Fibroblast of villous mesenchyme (primary cell): ENCODE data around the gene KRT81. TPM values are rescaled to one million over a fixed set of nuclear protein-coding genes. Genes with fewer than 3 reads are reported as not detected.
A peak's percentile ranks its signal among the peaks of the same experiment; 100 is the strongest.
"Not testable (repeated sequence)": the region's sequence is repeated elsewhere in the genome, so short reads cannot be mapped to it uniquely, and the experiment has no call there.

Experiments used
- DNase-seq: peaks from one replicate; pipeline ENCODE4 v3.0.0-alpha.2; 2010; ENCODE audit warnings: low read depth
- H3K4me3 ChIP-seq: 2 replicates; pipeline ENCODE4 v1.5.1; 2011; ENCODE audit warnings: low read depth, mild to moderate bottlenecking, low read length
- total RNA-seq: library from RNA; depleted of rRNA; stranded (reverse); fragments of >200 nt; gene quantifications from 2 replicates; pipeline ENCODE4 v1.2.3, GENCODE V29; 2012
- TF ChIP-seq, protein P1 (sequence below): IDR thresholded peaks from 2 replicates; pipeline ENCODE4 v1.5.1; 2012; ENCODE audit warnings: low read depth, mild to moderate bottlenecking, low read length; ENCODE audit not compliant: insufficient read depth

KRT81 gene
- total RNA-seq, 1 donor = not detected

DNA sequence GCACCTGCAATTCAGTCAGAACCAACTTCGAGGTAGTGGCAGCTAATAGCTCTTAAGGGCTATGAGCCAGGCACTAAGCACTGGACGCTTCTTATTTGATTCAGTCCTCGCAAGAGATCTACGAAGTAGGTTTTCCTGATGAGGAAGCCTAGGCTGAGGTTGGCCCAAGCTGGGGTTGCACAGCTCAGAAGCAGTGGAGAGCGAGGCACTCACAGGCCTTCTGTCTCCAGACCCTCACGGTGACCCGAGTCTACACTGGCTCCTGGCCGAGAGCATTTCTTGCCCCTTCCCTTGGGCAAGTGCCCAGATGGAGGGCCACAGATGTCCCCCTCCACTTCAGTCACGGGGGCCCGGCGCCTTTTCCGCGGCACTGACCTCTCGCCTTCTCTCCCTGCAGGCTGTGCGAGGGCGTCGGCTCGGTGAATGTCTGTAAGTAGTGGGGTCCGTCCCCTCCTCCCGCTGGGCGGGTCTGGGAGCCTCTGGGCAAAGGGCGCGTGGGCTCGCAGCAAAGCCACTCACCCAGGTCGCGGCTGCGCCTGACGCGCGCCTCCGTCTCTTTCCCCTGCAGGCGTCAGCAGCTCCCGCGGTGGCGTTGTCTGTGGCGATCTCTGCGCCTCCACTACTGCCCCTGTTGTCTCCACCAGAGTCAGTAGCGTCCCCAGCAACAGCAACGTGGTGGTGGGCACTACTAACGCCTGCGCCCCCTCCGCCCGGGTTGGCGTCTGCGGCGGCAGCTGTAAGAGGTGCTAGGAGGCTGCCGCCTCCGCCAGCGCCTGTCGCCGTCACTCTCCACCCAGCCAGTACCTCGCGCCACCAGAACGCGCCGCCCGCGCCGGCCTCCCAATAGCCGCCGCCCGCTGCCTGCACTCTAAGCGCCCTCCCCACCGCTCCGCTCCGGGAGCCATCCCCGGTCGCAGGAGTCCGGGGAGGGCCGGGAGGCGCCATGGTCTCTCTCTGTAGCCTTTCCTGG, 16.8 kb upstream of the KRT81 start:
- H3K4me3 ChIP-seq = peak overlapping the region; percentile 40
- TF ChIP-seq, protein P1, sequence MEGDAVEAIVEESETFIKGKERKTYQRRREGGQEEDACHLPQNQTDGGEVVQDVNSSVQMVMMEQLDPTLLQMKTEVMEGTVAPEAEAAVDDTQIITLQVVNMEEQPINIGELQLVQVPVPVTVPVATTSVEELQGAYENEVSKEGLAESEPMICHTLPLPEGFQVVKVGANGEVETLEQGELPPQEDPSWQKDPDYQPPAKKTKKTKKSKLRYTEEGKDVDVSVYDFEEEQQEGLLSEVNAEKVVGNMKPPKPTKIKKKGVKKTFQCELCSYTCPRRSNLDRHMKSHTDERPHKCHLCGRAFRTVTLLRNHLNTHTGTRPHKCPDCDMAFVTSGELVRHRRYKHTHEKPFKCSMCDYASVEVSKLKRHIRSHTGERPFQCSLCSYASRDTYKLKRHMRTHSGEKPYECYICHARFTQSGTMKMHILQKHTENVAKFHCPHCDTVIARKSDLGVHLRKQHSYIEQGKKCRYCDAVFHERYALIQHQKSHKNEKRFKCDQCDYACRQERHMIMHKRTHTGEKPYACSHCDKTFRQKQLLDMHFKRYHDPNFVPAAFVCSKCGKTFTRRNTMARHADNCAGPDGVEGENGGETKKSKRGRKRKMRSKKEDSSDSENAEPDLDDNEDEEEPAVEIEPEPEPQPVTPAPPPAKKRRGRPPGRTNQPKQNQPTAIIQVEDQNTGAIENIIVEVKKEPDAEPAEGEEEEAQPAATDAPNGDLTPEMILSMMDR = peak; percentile 4
- DNase-seq = peak; percentile 44

DNA sequence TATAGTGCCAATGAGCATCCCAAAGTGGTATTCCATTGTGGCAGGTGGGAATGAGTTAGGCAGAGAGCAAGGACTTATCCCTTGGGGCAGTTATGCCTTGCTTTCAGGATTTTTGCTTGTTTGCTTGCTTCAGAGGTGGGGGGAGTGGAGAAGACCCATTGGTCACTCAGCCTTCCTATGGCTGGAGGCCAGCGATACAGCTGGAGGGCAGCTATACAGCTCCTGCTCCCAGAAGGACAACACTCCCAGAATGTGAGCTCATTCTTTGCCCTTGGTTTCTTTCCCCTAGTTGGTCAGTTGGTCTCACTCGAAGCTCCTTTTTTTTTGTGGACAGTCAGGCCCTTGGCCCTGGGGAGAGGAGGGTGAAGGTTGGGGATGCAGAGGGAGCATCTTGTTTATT, 15.4 kb upstream of the KRT81 start:
- TF ChIP-seq, protein P1 = no peak
- DNase-seq = no peak
- no peak overlapping the region for H3K4me3 ChIP-seq

DNA sequence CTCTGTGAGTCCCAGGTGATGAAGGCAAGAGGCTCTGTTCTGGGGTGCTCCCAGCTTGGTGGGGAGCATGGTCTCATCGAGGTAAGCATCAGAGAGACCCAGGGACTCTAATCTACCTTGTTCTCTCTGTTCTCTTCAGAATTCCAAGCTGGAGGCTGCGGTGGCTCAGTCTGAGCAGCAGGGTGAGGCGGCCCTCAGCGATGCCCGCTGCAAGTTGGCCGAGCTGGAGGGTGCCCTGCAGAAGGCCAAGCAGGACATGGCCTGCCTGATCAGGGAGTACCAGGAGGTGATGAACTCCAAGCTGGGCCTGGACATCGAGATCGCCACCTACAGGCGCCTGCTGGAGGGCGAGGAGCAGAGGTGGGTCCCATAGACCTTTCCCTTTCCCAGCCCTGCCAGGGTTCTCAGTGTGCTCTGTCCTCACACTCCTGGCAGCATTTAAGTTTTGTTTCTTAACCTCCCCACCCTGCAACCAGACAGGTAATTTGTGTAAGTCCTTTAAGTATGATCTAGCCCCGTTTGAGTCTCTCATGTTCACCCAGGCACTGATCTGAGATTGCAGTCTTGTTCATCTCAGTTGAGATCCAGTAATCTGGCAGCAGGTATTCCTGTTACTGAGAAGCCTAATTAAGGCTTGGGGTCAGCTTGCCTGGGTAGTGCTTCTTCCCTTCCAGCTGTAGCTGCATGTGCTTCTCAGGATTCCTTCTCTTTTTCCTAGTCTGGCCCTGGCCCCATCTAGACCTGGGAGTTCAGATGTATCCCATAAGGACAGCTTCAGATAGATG, 14.8 kb upstream of the KRT81 start:
- TF ChIP-seq, protein P1 = peak; percentile 40
- H3K4me3 ChIP-seq = no peak overlapping the region

DNA sequence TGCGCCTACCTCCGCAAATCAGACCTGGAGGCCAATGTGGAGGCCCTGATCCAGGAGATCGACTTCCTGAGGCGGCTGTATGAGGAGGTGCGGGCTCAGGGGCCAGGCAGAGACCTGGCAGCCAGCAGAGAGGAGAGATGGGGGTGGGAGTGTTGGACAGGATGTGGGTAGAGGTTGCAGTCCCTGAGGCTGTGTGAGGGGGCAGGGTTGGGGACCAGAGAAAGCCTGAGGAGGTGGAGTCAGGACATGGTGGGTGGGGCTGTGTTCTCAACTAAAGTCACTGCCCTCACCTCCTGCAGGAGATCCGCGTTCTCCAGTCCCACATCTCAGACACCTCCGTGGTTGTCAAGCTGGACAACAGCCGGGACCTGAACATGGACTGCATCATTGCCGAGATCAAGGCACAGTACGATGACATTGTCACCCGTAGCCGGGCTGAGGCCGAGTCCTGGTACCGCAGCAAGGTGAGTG, 13.6 kb upstream of the KRT81 start:
- DNase-seq = not testable (repeated sequence)

More for the DNA sequence above, 14.8 kb upstream of the KRT81 start:
- no peak for DNase-seq

DNA sequence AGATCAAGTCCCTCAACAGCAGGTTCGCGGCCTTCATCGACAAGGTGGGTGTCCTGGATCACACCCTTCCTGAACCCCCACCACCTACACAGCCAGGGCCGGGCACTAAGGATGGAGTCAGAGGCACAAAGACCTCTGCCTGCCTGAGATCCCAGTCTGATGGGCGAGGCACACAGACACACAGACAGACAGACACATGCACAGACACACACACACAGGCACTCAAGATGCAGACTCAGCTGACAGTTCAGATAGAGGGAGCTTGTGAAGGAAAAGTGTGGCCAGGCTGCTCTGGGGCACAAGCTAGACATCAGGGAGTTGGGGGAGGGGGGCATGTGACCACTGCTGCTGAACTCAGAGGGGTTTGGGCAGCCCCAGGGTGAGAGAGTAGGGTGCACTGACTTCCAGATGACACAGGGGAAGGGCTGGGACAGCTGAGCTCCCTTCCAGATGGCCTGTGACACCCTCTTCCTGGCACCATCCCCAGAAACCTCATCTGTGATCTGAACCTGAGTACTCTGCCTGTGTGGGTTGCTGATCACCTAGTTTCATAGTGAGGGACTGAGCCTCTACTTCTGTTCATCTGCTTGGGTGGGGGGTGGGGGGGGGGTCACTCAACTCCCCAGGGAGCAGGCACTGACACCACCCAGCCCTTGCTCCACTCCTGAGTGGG, 11.0 kb upstream of the KRT81 start:
- not testable (repeated sequence) for H3K4me3 ChIP-seq, DNase-seq

More for the DNA sequence above, 13.6 kb upstream of the KRT81 start:
- not testable (repeated sequence) for H3K4me3 ChIP-seq

DNA sequence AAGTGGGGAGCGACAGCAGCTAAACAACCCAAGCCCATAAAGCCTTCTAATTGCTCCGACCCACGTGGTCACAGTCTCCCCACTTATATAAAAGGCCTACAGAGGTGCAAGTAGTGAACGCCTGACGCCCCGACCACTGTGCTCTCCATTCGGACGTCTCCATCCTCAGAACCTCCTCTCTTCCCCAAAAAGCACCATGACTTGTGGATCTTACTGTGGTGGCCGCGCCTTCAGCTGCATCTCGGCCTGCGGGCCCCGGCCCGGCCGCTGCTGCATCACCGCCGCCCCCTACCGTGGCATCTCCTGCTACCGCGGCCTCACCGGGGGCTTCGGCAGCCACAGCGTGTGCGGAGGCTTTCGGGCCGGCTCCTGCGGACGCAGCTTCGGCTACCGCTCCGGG, 10.4 kb upstream of the KRT81 start:
- DNase-seq, H3K4me3 ChIP-seq: not testable (repeated sequence)

DNA sequence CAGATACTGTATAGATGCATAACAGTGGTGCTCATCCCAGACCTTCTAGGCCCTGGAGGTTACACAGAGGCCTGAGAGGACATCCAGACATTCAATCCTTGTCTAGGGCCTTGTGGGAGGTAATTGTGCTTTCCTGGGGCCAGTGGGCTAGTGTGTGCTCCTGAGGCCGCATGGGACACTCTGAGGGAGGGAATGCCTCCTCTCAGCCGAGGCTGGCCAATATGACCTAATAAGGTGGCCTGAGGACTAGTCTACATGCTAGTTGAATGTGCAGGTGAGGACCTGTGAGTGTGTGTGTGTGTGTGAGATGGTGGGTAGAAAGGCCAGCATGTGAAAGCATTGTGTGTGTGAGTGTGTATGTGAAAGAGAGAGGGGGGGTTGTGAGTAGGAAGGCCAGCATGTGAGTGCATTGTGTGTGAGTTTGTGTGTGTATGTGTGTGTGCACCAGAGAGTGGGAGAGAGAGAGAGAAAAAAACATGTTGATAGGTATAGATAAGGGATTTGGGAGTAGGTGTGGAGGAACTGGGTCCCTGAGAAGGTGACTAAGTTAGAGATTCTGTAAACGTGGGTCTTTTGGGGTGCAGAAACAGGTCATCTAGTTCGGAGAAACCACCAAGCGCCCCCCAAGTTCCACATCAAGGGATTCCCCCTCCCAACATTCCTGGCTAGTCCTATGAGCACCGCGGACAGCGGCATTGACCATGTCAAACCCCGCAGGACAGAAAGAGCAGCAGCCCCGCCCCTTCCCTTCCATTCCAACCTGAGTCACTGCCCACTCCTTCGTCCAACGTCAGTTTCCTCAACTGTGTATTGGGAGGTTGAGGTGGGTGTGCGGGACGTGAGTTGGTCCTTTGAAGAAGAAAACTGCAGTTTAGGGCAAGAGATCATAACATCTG, 9.7 kb upstream of the KRT81 start:
- TF ChIP-seq, protein P1 = no peak
- no peak for DNase-seq
- no peak overlapping the region for H3K4me3 ChIP-seq
